ENCODE results near the gene BTBD16. TPM values are rescaled to one million over a fixed set of nuclear protein-coding genes. Genes with fewer than 3 reads are reported as not detected.

Gene BTBD16
- total and polyA plus RNA-seq, 2 of the 13 experiments (the other 11 are each of a cell fraction or from before 2014, with no cell fraction given) = 5.0 to 11.9 TPM

- TF ChIP-seq, protein P1, sequence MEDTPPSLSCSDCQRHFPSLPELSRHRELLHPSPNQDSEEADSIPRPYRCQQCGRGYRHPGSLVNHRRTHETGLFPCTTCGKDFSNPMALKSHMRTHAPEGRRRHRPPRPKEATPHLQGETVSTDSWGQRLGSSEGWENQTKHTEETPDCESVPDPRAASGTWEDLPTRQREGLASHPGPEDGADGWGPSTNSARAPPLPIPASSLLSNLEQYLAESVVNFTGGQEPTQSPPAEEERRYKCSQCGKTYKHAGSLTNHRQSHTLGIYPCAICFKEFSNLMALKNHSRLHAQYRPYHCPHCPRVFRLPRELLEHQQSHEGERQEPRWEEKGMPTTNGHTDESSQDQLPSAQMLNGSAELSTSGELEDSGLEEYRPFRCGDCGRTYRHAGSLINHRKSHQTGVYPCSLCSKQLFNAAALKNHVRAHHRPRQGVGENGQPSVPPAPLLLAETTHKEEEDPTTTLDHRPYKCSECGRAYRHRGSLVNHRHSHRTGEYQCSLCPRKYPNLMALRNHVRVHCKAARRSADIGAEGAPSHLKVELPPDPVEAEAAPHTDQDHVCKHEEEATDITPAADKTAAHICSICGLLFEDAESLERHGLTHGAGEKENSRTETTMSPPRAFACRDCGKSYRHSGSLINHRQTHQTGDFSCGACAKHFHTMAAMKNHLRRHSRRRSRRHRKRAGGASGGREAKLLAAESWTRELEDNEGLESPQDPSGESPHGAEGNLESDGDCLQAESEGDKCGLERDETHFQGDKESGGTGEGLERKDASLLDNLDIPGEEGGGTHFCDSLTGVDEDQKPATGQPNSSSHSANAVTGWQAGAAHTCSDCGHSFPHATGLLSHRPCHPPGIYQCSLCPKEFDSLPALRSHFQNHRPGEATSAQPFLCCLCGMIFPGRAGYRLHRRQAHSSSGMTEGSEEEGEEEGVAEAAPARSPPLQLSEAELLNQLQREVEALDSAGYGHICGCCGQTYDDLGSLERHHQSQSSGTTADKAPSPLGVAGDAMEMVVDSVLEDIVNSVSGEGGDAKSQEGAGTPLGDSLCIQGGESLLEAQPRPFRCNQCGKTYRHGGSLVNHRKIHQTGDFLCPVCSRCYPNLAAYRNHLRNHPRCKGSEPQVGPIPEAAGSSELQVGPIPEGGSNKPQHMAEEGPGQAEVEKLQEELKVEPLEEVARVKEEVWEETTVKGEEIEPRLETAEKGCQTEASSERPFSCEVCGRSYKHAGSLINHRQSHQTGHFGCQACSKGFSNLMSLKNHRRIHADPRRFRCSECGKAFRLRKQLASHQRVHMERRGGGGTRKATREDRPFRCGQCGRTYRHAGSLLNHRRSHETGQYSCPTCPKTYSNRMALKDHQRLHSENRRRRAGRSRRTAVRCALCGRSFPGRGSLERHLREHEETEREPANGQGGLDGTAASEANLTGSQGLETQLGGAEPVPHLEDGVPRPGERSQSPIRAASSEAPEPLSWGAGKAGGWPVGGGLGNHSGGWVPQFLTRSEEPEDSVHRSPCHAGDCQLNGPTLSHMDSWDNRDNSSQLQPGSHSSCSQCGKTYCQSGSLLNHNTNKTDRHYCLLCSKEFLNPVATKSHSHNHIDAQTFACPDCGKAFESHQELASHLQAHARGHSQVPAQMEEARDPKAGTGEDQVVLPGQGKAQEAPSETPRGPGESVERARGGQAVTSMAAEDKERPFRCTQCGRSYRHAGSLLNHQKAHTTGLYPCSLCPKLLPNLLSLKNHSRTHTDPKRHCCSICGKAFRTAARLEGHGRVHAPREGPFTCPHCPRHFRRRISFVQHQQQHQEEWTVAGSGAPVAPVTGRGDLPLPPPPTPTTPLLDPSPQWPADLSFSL (CRISPR knock-in tag; IDR thresholded peaks at IDR 0.05) = no peak
- TF ChIP-seq SOX13 (IDR thresholded peaks at IDR 0.05) (no peak), SOX13 (CRISPR knock-in tag; conservative IDR thresholded peaks at IDR 0.05 in 1 of 2, IDR thresholded peaks at IDR 0.05 in 1 of 2) (no peak), ZNF354B (CRISPR knock-in tag; IDR thresholded peaks at IDR 0.05) (no peak), POLR2G (IDR thresholded peaks at IDR 0.05; ENCODE audit: low read depth, low read length) (no peak), MEIS1 (CRISPR knock-in tag; IDR thresholded peaks at IDR 0.05; ENCODE audit: borderline replicate concordance) (no peak), IRF9 (CRISPR knock-in tag; IDR thresholded peaks at IDR 0.05; ENCODE audit: borderline replicate concordance) (no peak), ARNTL (CRISPR knock-in tag; IDR thresholded peaks at IDR 0.05) (no peak), SETDB1 (CRISPR knock-in tag; IDR thresholded peaks at IDR 0.05; ENCODE audit: borderline replicate concordance) (no peak), ZNF276 (CRISPR knock-in tag; IDR thresholded peaks at IDR 0.05; ENCODE audit: low read depth) (no peak), FOXO1 (CRISPR knock-in tag; IDR thresholded peaks at IDR 0.05) (no peak), ARID2 (CRISPR knock-in tag; IDR thresholded peaks at IDR 0.05; ENCODE audit: borderline replicate concordance) (no peak), SOX6 (IDR thresholded peaks at IDR 0.05) (no peak), SOX6 (CRISPR knock-in tag; IDR thresholded peaks at IDR 0.05) (peak; percentile 47; the same call in 1 of the 2 replicates), CCAR2 (optimal IDR thresholded peaks at IDR 0.05; ENCODE audit: low read depth, low read length) (peak; percentile 64), RFXANK (CRISPR knock-in tag; IDR thresholded peaks at IDR 0.05) (no peak), HNRNPK (IDR thresholded peaks at IDR 0.05; ENCODE audit: low read depth, low read length, poor library complexity, severe bottlenecking) (no peak), SRF (IDR thresholded peaks at IDR 0.05; ENCODE audit: low read depth, low read length) (no peak)
- TF ChIP-seq, protein P2, sequence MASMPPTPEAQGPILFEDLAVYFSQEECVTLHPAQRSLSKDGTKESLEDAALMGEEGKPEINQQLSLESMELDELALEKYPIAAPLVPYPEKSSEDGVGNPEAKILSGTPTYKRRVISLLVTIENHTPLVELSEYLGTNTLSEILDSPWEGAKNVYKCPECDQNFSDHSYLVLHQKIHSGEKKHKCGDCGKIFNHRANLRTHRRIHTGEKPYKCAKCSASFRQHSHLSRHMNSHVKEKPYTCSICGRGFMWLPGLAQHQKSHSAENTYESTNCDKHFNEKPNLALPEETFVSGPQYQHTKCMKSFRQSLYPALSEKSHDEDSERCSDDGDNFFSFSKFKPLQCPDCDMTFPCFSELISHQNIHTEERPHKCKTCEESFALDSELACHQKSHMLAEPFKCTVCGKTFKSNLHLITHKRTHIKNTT (CRISPR knock-in tag; IDR thresholded peaks at IDR 0.05) = no peak
Observed at GRCh38 chr10:122267849-122268737, 3.0 kb upstream of the BTBD16 start (continued).

Measured in HepG2 (cell line).